HFFc6 (cell line): ENCODE results near the gene NR2E1. TPM values are rescaled to one million over a fixed set of nuclear protein-coding genes. Genes with fewer than 3 reads are reported as not detected.

Experiments
- DNase-seq: peaks from one replicate; pipeline ENCODE4 v3.0.0-alpha.2; 2018
- H3K27ac Mint-ChIP-seq: 2 replicates; pipeline ENCODE4 v1.8.0; 2020; ENCODE audit warnings: mild to moderate bottlenecking, mixed read lengths
- H3K27me3 Mint-ChIP-seq: 2 replicates; pipeline ENCODE4 v1.8.0; 2021; ENCODE audit warnings: mild to moderate bottlenecking, moderate library complexity, mixed read lengths; ENCODE audit not compliant: insufficient read depth
- H3K36me3 Mint-ChIP-seq: 2 replicates; pipeline ENCODE4 v1.8.0; 2021; ENCODE audit warnings: low read depth, mixed read lengths
- H3K4me1 Mint-ChIP-seq: 2 replicates; pipeline ENCODE4 v1.8.0; 2020; ENCODE audit warnings: low read depth, mixed read lengths
- H3K4me3 Mint-ChIP-seq: 2 replicates; pipeline ENCODE4 v1.8.0; 2020; ENCODE audit warnings: mild to moderate bottlenecking, moderate library complexity, mixed read lengths
- H3K9me3 Mint-ChIP-seq: 2 replicates; pipeline ENCODE4 v1.8.0; 2020; ENCODE audit warnings: mild to moderate bottlenecking, mixed read lengths
- total RNA-seq, 6 experiments: library from RNA; stranded (reverse); fragmentation: NEBNext Ultra II Directional; extraction: Animal tissue kit (Norgen Biotek cat#: 25700); gene quantifications; 2 replicates in 1 of 6; 3 replicates in 5 of 6; pipeline ENCODE4 v1.2.3, GENCODE V29; 2021
- TF ChIP-seq, protein P1 (sequence below): fragments of 200-600 bp; sonication (generic); IDR thresholded peaks from 2 replicates; pipeline ENCODE4 v1.5.0; 2021; ENCODE audit warnings: antibody characterized with exemption, mild to moderate bottlenecking

The NR2E1 gene
- total RNA-seq, 6 experiments from 2014 or later: not detected

GRCh38 chr6:108203189-108204112 is 37.6 kb downstream of the NR2E1 start:
- Mint-ChIP-seq H3K36me3 (peaks cover 5% of the 10 kb centered on the region), H3K4me3 (no peak overlapping the region), H3K4me1 (peaks cover 13% of the 10 kb centered on the region), H3K9me3 (no peaks in the 10 kb centered on the region), H3K27ac (no peak overlapping the region), H3K27me3 (no peaks in the 10 kb centered on the region)
- no peak for DNase-seq
- TF ChIP-seq, protein P1, sequence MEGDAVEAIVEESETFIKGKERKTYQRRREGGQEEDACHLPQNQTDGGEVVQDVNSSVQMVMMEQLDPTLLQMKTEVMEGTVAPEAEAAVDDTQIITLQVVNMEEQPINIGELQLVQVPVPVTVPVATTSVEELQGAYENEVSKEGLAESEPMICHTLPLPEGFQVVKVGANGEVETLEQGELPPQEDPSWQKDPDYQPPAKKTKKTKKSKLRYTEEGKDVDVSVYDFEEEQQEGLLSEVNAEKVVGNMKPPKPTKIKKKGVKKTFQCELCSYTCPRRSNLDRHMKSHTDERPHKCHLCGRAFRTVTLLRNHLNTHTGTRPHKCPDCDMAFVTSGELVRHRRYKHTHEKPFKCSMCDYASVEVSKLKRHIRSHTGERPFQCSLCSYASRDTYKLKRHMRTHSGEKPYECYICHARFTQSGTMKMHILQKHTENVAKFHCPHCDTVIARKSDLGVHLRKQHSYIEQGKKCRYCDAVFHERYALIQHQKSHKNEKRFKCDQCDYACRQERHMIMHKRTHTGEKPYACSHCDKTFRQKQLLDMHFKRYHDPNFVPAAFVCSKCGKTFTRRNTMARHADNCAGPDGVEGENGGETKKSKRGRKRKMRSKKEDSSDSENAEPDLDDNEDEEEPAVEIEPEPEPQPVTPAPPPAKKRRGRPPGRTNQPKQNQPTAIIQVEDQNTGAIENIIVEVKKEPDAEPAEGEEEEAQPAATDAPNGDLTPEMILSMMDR: no peak

DNA sequence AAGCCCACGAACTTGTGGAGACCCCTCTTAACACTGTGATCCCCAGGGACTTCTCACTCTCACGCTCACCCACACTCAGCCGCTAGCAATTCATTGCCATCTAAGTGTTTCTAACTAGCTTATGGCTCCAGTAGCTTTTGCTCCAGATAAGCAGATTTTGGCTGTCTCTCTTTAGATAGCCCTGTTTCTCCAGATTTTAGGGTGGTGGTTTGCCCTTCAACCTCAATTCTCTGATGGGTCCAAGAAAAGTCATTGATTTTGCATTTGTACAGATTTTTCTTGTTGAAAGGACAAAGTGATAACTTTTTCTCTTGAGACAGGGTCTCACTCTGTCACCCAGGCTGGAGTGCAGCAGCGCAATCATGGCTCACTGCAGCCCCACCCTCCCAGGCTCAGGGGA is 41.2 kb downstream of the NR2E1 start:
- Mint-ChIP-seq H3K9me3 (no peaks in the 10 kb centered on the region), H3K27ac (no peak overlapping the region), H3K36me3 (peaks cover 10% of the 10 kb centered on the region), H3K4me3 (no peak overlapping the region), H3K4me1 (no peaks in the 10 kb centered on the region), H3K27me3 (no peaks in the 10 kb centered on the region)
- TF ChIP-seq, protein P1: no peak
- DNase-seq: no peak

DNA sequence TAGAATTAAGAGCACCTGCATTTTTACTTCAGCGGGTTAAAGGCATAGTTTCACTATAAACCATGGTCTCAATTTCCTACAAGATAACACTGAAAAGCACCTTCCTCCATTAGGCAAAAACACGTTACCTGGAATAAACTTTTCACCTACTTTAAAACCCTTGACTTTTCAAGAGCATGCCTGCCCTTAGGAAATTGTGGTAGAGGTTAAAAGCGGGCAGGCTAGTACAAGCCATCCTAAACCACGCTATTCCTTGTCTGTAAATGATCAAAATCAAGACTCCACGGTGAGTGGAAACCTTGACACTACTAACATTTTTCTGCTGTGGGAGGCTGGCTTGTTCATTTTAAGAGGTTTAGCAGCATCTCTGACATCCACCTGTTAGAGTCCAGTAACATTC is 43.9 kb downstream of the NR2E1 start:
- peaks cover 10% of the 10 kb centered on the region for H3K36me3 Mint-ChIP-seq
- no peak overlapping the region for H3K4me3 Mint-ChIP-seq
- H3K27me3 Mint-ChIP-seq: no peaks in the 10 kb centered on the region
- H3K27ac Mint-ChIP-seq: no peak overlapping the region
- no peaks in the 10 kb centered on the region for H3K9me3 Mint-ChIP-seq
- H3K4me1 Mint-ChIP-seq: no peaks in the 10 kb centered on the region
- DNase-seq: no peak
- TF ChIP-seq, protein P1: no peak

- no peak overlapping the region for H3K4me3 Mint-ChIP-seq
- TF ChIP-seq, protein P1: no peak
- H3K4me1 Mint-ChIP-seq: no peaks in the 10 kb centered on the region
- H3K27me3 Mint-ChIP-seq: no peaks in the 10 kb centered on the region
- no peak for DNase-seq
- no peaks in the 10 kb centered on the region for H3K9me3 Mint-ChIP-seq
- peaks cover 10% of the 10 kb centered on the region for H3K36me3 Mint-ChIP-seq
- H3K27ac Mint-ChIP-seq: no peak overlapping the region; the same call in 1 of the 2 replicates
Observed at GRCh38 chr6:108210556-108210955, 44.7 kb downstream of the NR2E1 start.

DNA sequence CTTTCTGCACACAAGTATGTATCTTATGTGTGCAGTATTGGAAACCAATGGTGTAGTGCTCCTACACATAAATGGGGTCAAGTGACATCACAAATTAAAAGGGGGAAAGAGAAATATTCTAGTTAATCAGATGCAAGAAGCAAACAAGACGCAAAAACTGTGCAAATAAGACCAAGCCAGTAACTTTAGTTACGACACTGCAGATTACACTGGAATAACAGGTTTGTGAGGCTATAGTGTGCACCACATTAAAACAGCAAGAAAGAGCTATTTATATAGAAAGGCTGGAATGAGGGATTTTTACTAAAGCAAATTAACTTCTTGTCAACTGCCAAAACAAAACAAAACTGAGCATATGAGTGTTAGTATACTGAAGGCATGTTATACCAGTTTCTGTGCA is 45.8 kb downstream of the NR2E1 start:
- H3K27me3 Mint-ChIP-seq: no peaks in the 10 kb centered on the region
- no peaks in the 10 kb centered on the region for H3K9me3 Mint-ChIP-seq
- no peaks in the 10 kb centered on the region for H3K4me1 Mint-ChIP-seq
- TF ChIP-seq, protein P1: no peak
- no peak for DNase-seq
- no peak overlapping the region for H3K27ac Mint-ChIP-seq
- H3K4me3 Mint-ChIP-seq: no peak overlapping the region
- H3K36me3 Mint-ChIP-seq: peaks cover 10% of the 10 kb centered on the region
